ENCODE results near the gene TIGD7.

GRCh38 chr16:3328643-3329042, 23.4 kb upstream of the TIGD7 start:
- TF ChIP-seq CTCF (IDR thresholded peaks at IDR 0.05) = no peak
- TF ChIP-seq POLR2A (IDR thresholded peaks at IDR 0.05) = no peak
